Karpas-422 (cell line): ENCODE measurements around the gene PKNOX2. TPM values are rescaled to one million over a fixed set of nuclear protein-coding genes. Genes with fewer than 3 reads are reported as not detected.

Source experiments
- DNase-seq: peaks from one replicate; pipeline ENCODE4 v3.0.0-alpha.2; 2015
- H2AFZ ChIP-seq: fragments of 200-600 bp; sonication (generic); 2 replicates; pipeline ENCODE4 v1.6.1; 2014; ENCODE audit warnings: antibody characterized with exemption, low read length, mixed read lengths
- H3K27ac ChIP-seq: fragments of 200-600 bp; sonication (generic); 2 replicates; pipeline ENCODE4 v1.5.1; 2014; ENCODE audit warnings: mild to moderate bottlenecking, low read length, moderate library complexity
- H3K27me3 ChIP-seq: fragments of 200-600 bp; sonication (generic); 2 replicates; pipeline ENCODE4 v1.6.1; 2014; ENCODE audit warnings: low read length, mixed read lengths
- H3K36me3 ChIP-seq: fragments of 200-600 bp; sonication (generic); 2 replicates; pipeline ENCODE4 v1.6.1; 2014; ENCODE audit warnings: low read length, mixed read lengths; ENCODE audit not compliant: insufficient read depth
- H3K4me1 ChIP-seq: fragments of 200-600 bp; sonication (generic); 2 replicates; pipeline ENCODE4 v1.6.1; 2014; ENCODE audit warnings: mild to moderate bottlenecking, low read length, mixed read lengths
- H3K4me2 ChIP-seq: fragments of 200-600 bp; sonication (generic); 2 replicates; pipeline ENCODE4 v1.6.1; 2014; ENCODE audit warnings: low read length, low read depth, mild to moderate bottlenecking; ENCODE audit not compliant: poor library complexity, severe bottlenecking
- H3K4me3 ChIP-seq: fragments of 200-600 bp; sonication (generic); 2 replicates; pipeline ENCODE4 v1.5.1; 2014; ENCODE audit warnings: mild to moderate bottlenecking, antibody characterized with exemption, low read length, mixed read lengths
- H3K79me2 ChIP-seq: fragments of 200-600 bp; sonication (generic); 2 replicates; pipeline ENCODE4 v1.6.1; 2014; ENCODE audit warnings: mild to moderate bottlenecking, low read length, mixed read lengths
- H3K9ac ChIP-seq: fragments of 200-600 bp; sonication (generic); 2 replicates; pipeline ENCODE4 v1.6.0; 2014; ENCODE audit warnings: low read length
- H3K9me2 ChIP-seq: fragments of 200-600 bp; sonication (generic), shearing (Covaris generic); replicated peaks from 2 replicates; pipeline ENCODE4 v1.6.0; 2014; ENCODE audit warnings: mild to moderate bottlenecking, low read length, moderate library complexity; ENCODE audit not compliant: insufficient read depth
- H3K9me3 ChIP-seq: fragments of 300-700, 200-600 bp; sonication (generic); 2 replicates; pipeline ENCODE4 v1.6.1; 2014; ENCODE audit warnings: low read length, mixed read lengths
- H4K20me1 ChIP-seq: fragments of 200-600 bp; sonication (generic); 2 replicates; pipeline ENCODE4 v1.6.1; 2014; ENCODE audit warnings: mild to moderate bottlenecking, antibody characterized with exemption, low read length, low read depth; ENCODE audit not compliant: insufficient read depth
- total RNA-seq: library from RNA; depleted of rRNA; stranded (reverse); fragments of >200 nt; shearing (Covaris generic); gene quantifications from 2 replicates; pipeline ENCODE4 v1.2.3, GENCODE V29; 2014; ENCODE audit warnings: low replicate concordance

The PKNOX2 gene
- total RNA-seq, 1 experiment from 2014 or later, result 1.5 TPM

DNA sequence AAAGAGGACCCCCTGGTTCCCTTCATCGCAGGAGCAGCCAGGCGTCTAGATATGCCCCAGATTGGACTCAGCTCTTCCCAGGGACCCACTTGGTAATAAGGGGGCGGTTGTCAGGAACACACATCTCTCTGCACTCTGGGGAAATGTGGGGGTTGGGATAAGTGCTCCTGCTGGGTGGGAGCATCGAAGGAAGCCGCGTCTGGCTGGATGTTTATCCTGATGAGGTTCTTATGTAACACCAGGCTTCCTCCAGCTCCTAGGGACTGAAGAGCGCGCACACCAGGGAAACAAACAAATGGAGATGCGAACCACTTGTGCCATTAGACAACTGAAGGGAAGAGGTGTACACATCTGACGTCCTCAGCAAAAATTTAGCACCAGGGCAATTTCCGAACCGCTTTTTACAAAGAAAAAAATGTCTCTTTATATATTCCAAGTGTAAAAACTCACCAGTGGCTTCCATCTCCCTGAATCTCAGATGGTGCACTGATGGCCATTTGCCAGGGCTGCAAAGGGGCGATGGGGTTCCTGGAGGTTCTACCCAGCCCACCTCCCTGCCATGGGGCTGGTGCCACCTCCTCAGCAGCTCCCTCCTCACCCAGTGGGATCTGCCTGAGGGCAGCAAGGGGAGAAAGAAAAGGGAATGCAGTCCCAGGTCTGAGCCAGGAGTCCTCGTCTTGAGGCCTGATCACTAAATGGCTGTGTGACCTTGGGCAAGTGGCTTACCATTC, 89.4 kb downstream of the PKNOX2 start:
- DNase-seq, result no peak
- Histone ChIP-seq H2AFZ (no peak overlapping the region), H3K9me2 (no peaks in the 10 kb centered on the region), H3K9me3 (no peaks in the 10 kb centered on the region), H3K9ac (no peak overlapping the region), H3K79me2 (no peaks in the 10 kb centered on the region), H3K27me3 (no peaks in the 10 kb centered on the region), H3K36me3 (no peaks in the 10 kb centered on the region), H4K20me1 (no peaks in the 10 kb centered on the region), H3K27ac (no peak overlapping the region), H3K4me1 (peaks cover 14% of the 10 kb centered on the region), H3K4me2 (no peak overlapping the region), H3K4me3 (no peak overlapping the region)

DNA sequence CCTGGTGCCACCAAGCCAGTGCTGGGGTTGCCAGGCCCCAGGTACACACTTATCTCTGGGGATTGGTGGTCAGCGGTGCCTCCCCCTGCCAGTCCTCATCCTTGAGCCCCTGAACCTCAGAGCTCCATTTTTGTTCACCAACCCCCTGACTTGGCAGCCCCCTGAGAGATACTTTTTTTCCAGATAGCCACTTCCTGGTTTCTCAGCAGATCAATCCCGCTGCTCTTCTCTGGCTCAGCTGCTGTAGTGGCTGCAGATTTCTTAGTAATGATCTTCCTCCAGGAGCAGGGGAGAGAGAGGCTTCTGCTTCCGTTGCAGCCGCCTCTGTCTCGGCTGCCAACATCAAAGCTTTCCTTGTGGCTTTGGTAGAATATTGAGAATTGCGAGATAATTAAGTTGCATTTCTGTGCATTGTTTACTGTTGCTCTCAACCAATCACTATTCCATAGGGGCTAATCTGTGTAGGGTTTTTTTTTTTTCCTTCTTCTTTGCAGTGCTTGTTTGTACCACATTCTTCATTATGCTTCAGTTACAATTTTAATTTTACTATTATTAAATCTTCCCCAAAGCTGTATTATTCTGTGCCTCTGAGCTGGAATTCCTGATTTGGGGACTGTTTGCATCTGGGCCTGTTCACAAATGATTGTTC, 92.1 kb downstream of the PKNOX2 start:
- Histone ChIP-seq H3K4me2 (no peak overlapping the region), H3K27ac (no peak overlapping the region), H3K36me3 (no peaks in the 10 kb centered on the region), H3K9ac (no peak overlapping the region), H3K9me2 (no peaks in the 10 kb centered on the region), H3K4me3 (no peak overlapping the region), H2AFZ (no peak overlapping the region), H3K79me2 (no peaks in the 10 kb centered on the region), H3K9me3 (no peaks in the 10 kb centered on the region), H4K20me1 (no peaks in the 10 kb centered on the region), H3K27me3 (no peaks in the 10 kb centered on the region), H3K4me1 (peaks cover 16% of the 10 kb centered on the region)
- no peak for DNase-seq

DNA sequence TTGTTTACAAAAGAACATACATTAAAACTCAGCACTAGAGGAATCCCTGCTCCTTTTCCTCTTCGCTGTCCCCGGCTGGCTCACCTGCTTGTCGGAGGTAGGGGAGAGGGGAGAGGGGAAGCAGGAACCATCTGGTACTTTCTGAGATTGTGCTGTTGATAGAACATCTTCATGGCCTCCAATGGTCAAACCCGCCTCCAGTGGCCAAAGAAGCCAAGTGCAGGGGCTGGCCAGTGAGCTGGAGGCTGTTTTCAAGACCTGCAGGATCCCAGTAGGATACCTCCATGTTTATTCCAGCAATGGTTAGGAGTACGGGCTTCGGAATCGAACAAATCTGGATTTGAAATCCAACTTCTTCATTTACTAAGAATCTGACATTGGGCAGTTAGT, 92.6 kb downstream of the PKNOX2 start:
- Histone ChIP-seq H3K36me3 (no peaks in the 10 kb centered on the region), H3K4me1 (peaks cover 16% of the 10 kb centered on the region), H3K4me3 (no peak overlapping the region), H3K9ac (no peak overlapping the region), H3K27ac (no peak overlapping the region), H3K79me2 (no peaks in the 10 kb centered on the region), H2AFZ (no peak overlapping the region), H3K4me2 (no peak overlapping the region), H3K27me3 (no peaks in the 10 kb centered on the region), H4K20me1 (no peaks in the 10 kb centered on the region), H3K9me3 (no peaks in the 10 kb centered on the region), H3K9me2 (no peaks in the 10 kb centered on the region)
- no peak for DNase-seq

DNA sequence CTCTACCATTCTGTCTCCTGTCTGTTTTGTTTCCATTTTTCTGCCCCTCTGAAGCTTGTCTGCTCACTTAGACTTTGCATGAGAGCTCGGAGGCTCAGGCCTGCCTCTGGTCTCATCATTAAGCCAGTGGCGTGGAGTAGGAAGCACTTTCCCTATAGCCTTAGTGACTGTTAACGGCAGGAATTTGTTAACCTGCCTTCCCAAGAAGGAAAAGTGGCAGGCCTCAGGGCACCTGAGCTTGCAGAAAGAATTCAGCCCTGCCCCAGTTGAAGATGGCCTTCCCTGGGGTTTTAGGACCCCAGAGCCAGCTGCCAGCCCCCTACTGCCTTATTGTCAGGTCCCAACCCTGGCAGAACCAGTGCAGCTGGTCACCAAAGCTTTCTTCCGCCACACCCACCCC, 93.2 kb downstream of the PKNOX2 start:
- H3K4me2 ChIP-seq, result no peak overlapping the region
- H4K20me1 ChIP-seq, result no peaks in the 10 kb centered on the region
- DNase-seq, result no peak
- no peaks in the 10 kb centered on the region for H3K79me2 ChIP-seq
- H3K9me2 ChIP-seq, result no peaks in the 10 kb centered on the region
- H3K4me3 ChIP-seq, result no peak overlapping the region
- no peak overlapping the region for H3K9ac ChIP-seq
- H3K4me1 ChIP-seq, result peaks cover 16% of the 10 kb centered on the region
- no peaks in the 10 kb centered on the region for H3K36me3 ChIP-seq
- H3K27me3 ChIP-seq, result no peaks in the 10 kb centered on the region
- no peak overlapping the region for H2AFZ ChIP-seq
- H3K9me3 ChIP-seq, result no peaks in the 10 kb centered on the region
- H3K27ac ChIP-seq, result no peak overlapping the region

DNA sequence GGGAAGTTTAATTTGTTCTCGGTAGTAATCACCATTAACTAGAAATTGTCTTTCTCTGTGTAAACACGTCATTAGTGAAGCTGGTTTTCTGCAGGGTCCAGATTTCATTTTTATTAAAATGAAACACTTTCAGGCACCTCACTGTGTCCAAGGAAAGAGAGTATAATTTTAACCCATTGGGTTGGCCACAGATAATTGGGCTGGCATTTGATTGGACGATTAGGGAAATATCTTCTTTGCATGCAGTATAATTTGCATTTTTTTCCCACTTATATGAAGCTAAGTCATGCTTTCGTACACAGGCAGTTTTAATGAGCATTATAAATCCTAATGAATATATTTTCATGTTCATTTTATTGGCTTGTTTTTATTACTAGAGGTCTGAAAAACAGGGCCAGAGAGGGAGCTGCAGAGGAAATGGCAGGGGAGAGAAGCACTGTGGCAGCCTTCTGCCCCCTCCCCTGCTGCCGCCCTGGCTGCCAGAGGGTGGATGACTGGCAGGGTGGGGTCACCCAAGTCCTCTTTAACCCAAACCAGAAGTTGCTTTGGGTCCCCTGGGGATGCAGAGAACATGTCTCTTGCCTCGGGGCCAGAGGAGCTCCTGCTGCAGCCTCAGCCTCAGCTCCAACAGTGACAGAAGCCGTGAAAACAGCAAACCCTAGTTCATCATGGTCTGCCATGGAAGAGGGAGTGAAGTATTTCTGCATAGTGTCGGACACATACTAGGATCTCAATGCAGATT, 93.9 kb downstream of the PKNOX2 start:
- Histone ChIP-seq H3K79me2 (no peaks in the 10 kb centered on the region), H4K20me1 (no peaks in the 10 kb centered on the region), H3K27ac (no peak overlapping the region), H3K4me3 (0 out of 2 replicates have a peak overlapping the region, but pooled peaks have one; percentile 15), H3K9me3 (no peaks in the 10 kb centered on the region), H3K4me2 (peak overlapping the region; percentile 35), H3K9ac (0 out of 2 replicates have a peak overlapping the region, but pooled peaks have one; percentile 27), H3K4me1 (peaks cover 16% of the 10 kb centered on the region), H3K27me3 (no peaks in the 10 kb centered on the region), H3K9me2 (no peaks in the 10 kb centered on the region), H3K36me3 (no peaks in the 10 kb centered on the region), H2AFZ (no peak overlapping the region)
- no peak for DNase-seq

DNA sequence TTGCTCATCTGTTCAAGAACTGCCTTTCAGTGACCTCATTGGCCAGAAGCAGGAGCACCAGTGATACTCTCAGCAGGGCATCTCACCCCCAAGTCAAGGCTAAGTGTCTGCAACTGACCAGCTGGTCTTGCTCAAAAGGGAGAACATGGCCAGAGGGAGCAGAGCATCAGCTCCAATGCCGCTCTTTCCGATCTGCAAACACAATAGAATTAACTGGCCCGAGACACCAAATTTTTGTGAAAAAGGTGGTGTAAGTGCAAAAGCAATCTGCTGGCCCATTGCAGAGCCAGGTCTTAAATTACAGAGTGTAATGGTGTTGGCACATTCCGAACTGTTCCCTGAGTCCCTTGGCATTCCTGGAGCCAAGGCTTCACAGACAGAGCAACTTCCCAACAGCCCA, 97.0 kb downstream of the PKNOX2 start:
- H2AFZ ChIP-seq, result no peak overlapping the region
- peaks cover 26% of the 10 kb centered on the region for H3K4me1 ChIP-seq
- H3K9me2 ChIP-seq, result no peaks in the 10 kb centered on the region
- no peaks in the 10 kb centered on the region for H3K27me3 ChIP-seq
- no peak overlapping the region for H3K4me2 ChIP-seq
- H3K27ac ChIP-seq, result no peak overlapping the region
- H3K9me3 ChIP-seq, result no peaks in the 10 kb centered on the region
- H3K4me3 ChIP-seq, result no peak overlapping the region
- H3K9ac ChIP-seq, result no peak overlapping the region
- H4K20me1 ChIP-seq, result no peaks in the 10 kb centered on the region
- no peaks in the 10 kb centered on the region for H3K79me2 ChIP-seq
- H3K36me3 ChIP-seq, result no peaks in the 10 kb centered on the region
- no peak for DNase-seq

DNA sequence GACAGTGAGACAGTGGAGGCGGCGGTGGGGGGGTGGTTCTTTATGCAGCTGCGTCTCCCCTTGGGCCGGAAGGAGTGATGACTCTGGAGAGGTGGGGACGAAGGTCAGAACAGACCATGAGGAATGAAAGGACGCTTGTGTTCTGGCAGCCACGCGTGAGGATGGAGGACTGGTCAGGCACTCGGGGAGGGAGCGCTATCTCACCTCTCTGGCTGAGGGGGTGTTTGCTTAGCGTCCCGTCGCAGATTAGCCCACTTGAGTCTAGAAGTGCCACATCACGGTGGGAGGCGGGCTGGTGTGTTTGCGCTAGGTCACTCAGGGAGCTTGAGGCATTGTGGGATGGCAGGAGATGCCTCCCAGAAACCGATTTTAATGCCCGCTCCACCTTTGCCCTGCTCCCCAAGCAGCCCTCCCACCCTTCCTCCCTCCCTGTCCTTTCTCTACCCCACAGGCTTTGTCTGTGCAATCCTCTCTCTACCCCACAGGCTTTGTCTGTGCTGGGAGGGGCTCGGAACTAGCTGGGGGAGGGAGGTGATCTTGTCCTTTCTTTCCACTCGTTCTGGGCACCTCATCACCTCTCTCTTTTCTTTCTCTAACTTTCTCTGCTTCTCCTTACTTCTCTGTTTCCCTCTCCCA, 97.8 kb downstream of the PKNOX2 start:
- H2AFZ ChIP-seq, result no peak overlapping the region
- no peak overlapping the region for H3K4me3 ChIP-seq
- no peaks in the 10 kb centered on the region for H3K9me3 ChIP-seq
- no peak overlapping the region for H3K4me2 ChIP-seq
- no peak overlapping the region for H3K27ac ChIP-seq
- H3K79me2 ChIP-seq, result no peaks in the 10 kb centered on the region
- no peak for DNase-seq
- no peaks in the 10 kb centered on the region for H3K27me3 ChIP-seq
- H4K20me1 ChIP-seq, result no peaks in the 10 kb centered on the region
- H3K9ac ChIP-seq, result no peak overlapping the region
- H3K9me2 ChIP-seq, result no peaks in the 10 kb centered on the region
- H3K36me3 ChIP-seq, result no peaks in the 10 kb centered on the region
- H3K4me1 ChIP-seq, result peaks cover 26% of the 10 kb centered on the region

DNA sequence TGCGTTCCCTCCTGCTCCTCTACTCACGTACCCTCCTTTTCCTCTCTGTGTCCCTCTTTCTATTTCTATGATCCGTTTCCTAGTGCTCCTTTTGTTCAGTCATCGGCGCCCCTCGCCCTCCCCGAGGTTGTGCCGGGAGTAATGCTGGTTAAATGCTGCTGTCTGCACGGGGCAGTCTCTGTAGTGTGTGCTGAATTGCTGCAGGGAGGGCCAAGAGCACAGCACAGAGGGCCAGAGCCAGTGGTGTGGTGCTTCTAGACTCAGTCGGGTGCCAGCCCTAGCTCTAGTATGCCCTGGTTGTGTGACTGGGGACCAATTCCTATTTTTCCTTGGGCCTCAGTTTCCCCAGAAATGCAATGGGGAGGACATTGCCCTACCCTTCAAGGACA, 98.3 kb downstream of the PKNOX2 start:
- no peaks in the 10 kb centered on the region for H3K9me2 ChIP-seq
- H3K27ac ChIP-seq, result no peak overlapping the region
- H3K4me1 ChIP-seq, result peaks cover 24% of the 10 kb centered on the region
- H3K79me2 ChIP-seq, result no peaks in the 10 kb centered on the region
- H3K9ac ChIP-seq, result no peak overlapping the region
- H2AFZ ChIP-seq, result no peak overlapping the region
- no peaks in the 10 kb centered on the region for H3K27me3 ChIP-seq
- H3K4me2 ChIP-seq, result no peak overlapping the region
- H3K4me3 ChIP-seq, result no peak overlapping the region
- H3K9me3 ChIP-seq, result no peaks in the 10 kb centered on the region
- no peaks in the 10 kb centered on the region for H3K36me3 ChIP-seq
- no peaks in the 10 kb centered on the region for H4K20me1 ChIP-seq
- no peak for DNase-seq
